ENCODE results near the gene SYNGR3. TPM values are rescaled to one million over a fixed set of nuclear protein-coding genes. Genes with fewer than 3 reads are reported as not detected.

The SYNGR3 gene
- total RNA-seq, 2 donors from 2014 or later = 7.0 to 11.2 TPM

DNA sequence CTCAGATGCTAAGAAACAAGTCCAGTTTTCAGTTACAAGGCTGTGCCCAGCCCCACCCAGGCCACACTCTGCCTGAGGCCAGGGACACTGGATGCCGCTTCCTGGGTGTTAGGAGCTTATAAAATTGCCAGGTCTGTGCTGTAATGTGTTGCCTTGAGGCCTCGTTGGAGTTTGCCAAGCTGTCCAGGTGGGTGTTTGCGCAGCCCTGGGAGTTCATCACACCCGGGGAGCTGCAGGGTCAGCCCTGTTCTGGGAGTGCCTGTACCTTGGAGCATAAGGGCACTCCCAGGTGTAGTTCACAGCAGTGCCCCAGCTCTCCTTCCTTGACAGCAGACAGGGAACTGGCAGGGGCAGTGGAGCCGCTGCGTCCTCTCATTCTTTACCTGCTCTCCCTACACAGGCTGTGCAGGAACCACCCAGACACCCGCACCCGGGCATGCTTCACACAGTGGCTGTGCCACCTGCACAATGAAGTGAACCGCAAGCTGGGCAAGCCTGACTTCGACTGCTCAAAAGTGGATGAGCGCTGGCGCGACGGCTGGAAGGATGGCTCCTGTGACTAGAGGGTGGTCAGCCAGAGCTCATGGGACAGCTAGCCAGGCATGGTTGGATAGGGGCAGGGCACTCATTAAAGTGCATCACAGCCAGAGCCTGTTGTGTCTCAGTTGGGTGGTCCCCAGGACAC lies 4.2 kb upstream of the SYNGR3 start:
- DNase-seq = no peak
- Mint-ChIP-seq H3K9me3 (no peaks in the 10 kb centered on the region), H3K36me3 (ENCODE audit: low read depth) (peaks cover 10% of the 10 kb centered on the region), H3K4me3 (peak overlapping the region; percentile 81), H3K4me1 (peaks cover 6% of the 10 kb centered on the region), H3K27me3 (ENCODE audit: insufficient read depth) (peaks cover 48% of the 10 kb centered on the region), H3K27ac (no peak overlapping the region)
- 93 to 97% methylated on average over 13 to 14 of the region's 14 CpGs for WGBS, 2 experiments (ENCODE audit: insufficient coverage in 1 of 2, insufficient read length in 1 of 2)
- TF ChIP-seq, protein P1, sequence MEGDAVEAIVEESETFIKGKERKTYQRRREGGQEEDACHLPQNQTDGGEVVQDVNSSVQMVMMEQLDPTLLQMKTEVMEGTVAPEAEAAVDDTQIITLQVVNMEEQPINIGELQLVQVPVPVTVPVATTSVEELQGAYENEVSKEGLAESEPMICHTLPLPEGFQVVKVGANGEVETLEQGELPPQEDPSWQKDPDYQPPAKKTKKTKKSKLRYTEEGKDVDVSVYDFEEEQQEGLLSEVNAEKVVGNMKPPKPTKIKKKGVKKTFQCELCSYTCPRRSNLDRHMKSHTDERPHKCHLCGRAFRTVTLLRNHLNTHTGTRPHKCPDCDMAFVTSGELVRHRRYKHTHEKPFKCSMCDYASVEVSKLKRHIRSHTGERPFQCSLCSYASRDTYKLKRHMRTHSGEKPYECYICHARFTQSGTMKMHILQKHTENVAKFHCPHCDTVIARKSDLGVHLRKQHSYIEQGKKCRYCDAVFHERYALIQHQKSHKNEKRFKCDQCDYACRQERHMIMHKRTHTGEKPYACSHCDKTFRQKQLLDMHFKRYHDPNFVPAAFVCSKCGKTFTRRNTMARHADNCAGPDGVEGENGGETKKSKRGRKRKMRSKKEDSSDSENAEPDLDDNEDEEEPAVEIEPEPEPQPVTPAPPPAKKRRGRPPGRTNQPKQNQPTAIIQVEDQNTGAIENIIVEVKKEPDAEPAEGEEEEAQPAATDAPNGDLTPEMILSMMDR (conservative IDR thresholded peaks at IDR 0.05) = no peak
- H3K36me3 ChIP-seq (ENCODE audit: control insufficient read depth, insufficient read depth, low read length) = peaks cover 22% of the 10 kb centered on the region
- H3K27ac ChIP-seq (ENCODE audit: low read depth, low read length) = no peak overlapping the region
- peaks cover 51% of the 10 kb centered on the region for H3K27me3 ChIP-seq (ENCODE audit: control insufficient read depth, insufficient read depth, low read length, poor library complexity, severe bottlenecking)
- peak overlapping the region; percentile 82 for H3K4me3 ChIP-seq (ENCODE audit: low read length)
- H3K4me1 ChIP-seq (ENCODE audit: control insufficient read depth, insufficient read depth, low read length) = no peaks in the 10 kb centered on the region
- H3K9ac ChIP-seq (ENCODE audit: extremely low read depth, low read length, poor library complexity, severe bottlenecking) = no peak overlapping the region
- H3K9me3 ChIP-seq (ENCODE audit: control insufficient read depth, low read length) = no peaks in the 10 kb centered on the region

DNA sequence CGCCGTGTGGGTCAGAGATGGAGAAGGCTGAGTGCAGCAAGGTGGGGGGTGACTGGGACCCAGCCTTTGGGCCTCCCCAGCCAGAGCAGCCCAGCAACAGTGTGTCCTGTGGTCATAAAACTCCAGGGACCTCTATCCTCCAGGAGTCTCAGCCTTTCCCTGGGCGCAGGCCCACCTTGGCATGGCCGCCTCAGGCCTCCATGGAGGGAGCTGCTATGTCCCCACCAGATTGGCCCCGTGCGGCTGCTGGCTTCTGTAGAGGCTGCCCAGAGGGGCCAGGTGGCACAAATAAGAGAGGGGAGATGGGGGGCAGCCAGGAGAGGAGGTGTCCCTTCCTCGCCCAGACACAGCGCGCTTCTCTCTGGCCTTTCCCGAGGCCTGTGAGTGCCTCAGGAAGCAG lies 2.6 kb upstream of the SYNGR3 start:
- no peak overlapping the region for H3K4me3 Mint-ChIP-seq
- H3K9me3 Mint-ChIP-seq = no peaks in the 10 kb centered on the region
- H3K9ac ChIP-seq (ENCODE audit: extremely low read depth, low read length, poor library complexity, severe bottlenecking) = no peak overlapping the region
- peaks cover 22% of the 10 kb centered on the region for H3K36me3 ChIP-seq (ENCODE audit: control insufficient read depth, insufficient read depth, low read length)
- H3K27ac Mint-ChIP-seq = no peak overlapping the region
- peaks cover 48% of the 10 kb centered on the region for H3K27me3 ChIP-seq (ENCODE audit: control insufficient read depth, insufficient read depth, low read length, poor library complexity, severe bottlenecking)
- no peak overlapping the region for H3K27ac ChIP-seq (ENCODE audit: low read depth, low read length)
- H3K4me1 Mint-ChIP-seq = peaks cover 6% of the 10 kb centered on the region
- no peak overlapping the region for H3K4me3 ChIP-seq (ENCODE audit: low read length)
- peaks cover 3% of the 10 kb centered on the region for H3K4me1 ChIP-seq (ENCODE audit: control insufficient read depth, insufficient read depth, low read length)
- H3K36me3 Mint-ChIP-seq (ENCODE audit: low read depth) = peaks cover 10% of the 10 kb centered on the region
- TF ChIP-seq, protein P1 (conservative IDR thresholded peaks at IDR 0.05) = no peak
- H3K9me3 ChIP-seq (ENCODE audit: control insufficient read depth, low read length) = no peaks in the 10 kb centered on the region
- WGBS, 2 experiments (ENCODE audit: insufficient coverage in 1 of 2, insufficient read length in 1 of 2) = 95% methylated on average over 6 to 10 of the region's 10 CpGs
- H3K27me3 Mint-ChIP-seq (ENCODE audit: insufficient read depth) = peaks cover 45% of the 10 kb centered on the region
- no peak for DNase-seq

DNA sequence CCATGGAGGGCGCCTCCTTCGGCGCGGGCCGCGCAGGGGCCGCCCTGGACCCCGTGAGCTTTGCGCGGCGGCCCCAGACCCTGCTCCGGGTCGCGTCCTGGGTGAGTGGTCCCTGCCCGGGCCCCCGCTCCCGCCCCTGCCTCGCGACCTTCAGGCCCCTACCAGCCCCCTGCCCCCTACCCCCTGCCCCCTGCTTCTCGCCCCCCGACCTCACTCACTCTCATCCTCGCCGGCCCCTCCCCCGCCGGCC lies 256 bp downstream of the SYNGR3 start:
- 0% methylated on average over 18 of the region's 25 CpGs; no CpG with 5 or more reads in 1 of the 2 experiments for WGBS, 2 experiments (ENCODE audit: insufficient coverage in 1 of 2, insufficient read length in 1 of 2)
- Histone ChIP-seq H3K27me3 (ENCODE audit: control insufficient read depth, insufficient read depth, low read length, poor library complexity, severe bottlenecking) (peaks cover 37% of the 10 kb centered on the region), H3K9me3 (ENCODE audit: control insufficient read depth, low read length) (no peaks in the 10 kb centered on the region), H3K4me3 (ENCODE audit: low read length) (peak overlapping the region; percentile 80), H3K36me3 (ENCODE audit: control insufficient read depth, insufficient read depth, low read length) (peaks cover 22% of the 10 kb centered on the region), H3K9ac (ENCODE audit: extremely low read depth, low read length, poor library complexity, severe bottlenecking) (no peak overlapping the region), H3K4me1 (ENCODE audit: control insufficient read depth, insufficient read depth, low read length) (peaks cover 3% of the 10 kb centered on the region), H3K27ac (ENCODE audit: low read depth, low read length) (no peak overlapping the region)
- peaks cover 41% of the 10 kb centered on the region for H3K27me3 Mint-ChIP-seq (ENCODE audit: insufficient read depth)
- peak overlapping the region; percentile 53 for H3K4me3 Mint-ChIP-seq
- DNase-seq = no peak
- TF ChIP-seq, protein P1 (conservative IDR thresholded peaks at IDR 0.05) = no peak
- peaks cover 10% of the 10 kb centered on the region for H3K36me3 Mint-ChIP-seq (ENCODE audit: low read depth)
- H3K9me3 Mint-ChIP-seq = no peaks in the 10 kb centered on the region
- no peak overlapping the region for H3K27ac Mint-ChIP-seq
- peaks cover 1% of the 10 kb centered on the region for H3K4me1 Mint-ChIP-seq
